Stimulated activated CD8-positive, alpha-beta memory T cell treated with anti-CD3 and anti-CD28 coated beads, Interleukin-15, amount 100 ng/mL, for 48 hours (primary cell): Measurements from ENCODE around the gene CNST.
"Not testable (repeated sequence)": the region's sequence is repeated elsewhere in the genome, so short reads cannot be mapped to it uniquely, and the experiment has no call there.

Experiments
- DNase-seq, 2 donors: peaks; one replicate each; pipeline ENCODE4 v3.0.0-alpha.2; 2020; ENCODE audit warnings: low read depth in 2 of 2

Gene CNST

DNA sequence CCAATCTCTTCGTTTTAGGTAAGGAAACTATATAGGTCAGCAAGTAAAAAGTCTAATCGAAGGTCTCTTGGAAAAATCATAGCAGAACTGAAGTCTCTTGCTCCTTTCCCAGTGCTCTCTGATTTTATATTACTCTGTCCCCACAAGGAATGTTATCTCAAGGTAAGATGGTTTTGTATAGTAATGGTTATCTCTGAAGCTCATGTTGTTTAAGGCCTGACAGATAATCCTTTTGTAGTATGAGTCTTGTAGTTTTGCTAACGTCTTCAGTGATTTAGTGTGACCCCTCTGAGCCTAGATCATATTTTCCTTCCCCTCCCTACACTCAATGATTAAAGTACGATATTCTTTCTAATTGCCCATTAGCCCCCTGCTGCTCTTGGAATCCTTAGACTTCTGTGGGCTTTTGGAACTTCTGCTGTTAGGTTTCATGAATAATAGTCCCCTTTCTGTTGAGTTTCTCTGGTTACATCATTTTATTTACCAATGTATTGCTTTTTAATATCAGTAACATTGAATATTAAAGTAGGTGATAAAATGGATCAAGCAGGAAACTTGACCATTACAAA, 52.1 kb downstream of the CNST start:
- DNase-seq: no peak

DNA sequence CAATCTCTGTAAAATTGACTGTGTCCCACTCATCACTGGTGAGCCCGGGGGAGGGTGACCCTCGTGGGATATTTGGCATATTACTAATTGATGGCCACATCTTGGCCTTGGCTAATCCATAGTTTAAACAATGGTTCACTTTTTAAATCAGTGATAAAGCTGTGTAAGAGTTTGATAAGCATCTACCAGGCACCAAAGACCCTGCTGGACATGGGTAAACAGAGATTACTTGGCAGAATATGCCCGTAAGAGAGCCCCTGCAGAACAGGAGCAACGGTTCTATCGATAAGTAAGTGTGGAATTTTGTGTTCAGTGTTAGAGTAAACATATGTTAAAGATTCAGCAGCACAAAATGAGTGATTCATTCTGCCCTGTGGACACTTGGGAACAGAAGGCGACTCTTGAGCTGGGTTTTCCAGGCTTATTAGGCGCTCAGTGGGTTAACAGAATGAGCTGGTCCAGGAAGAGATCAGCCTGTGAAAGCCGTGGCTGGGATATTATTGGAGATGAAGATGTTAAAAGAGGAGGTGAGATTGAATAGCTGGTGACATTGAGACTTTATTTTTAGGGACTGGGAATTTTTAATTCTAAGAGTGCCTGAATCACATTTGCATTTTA, 55.9 kb downstream of the CNST start:
- DNase-seq: no peak

DNA sequence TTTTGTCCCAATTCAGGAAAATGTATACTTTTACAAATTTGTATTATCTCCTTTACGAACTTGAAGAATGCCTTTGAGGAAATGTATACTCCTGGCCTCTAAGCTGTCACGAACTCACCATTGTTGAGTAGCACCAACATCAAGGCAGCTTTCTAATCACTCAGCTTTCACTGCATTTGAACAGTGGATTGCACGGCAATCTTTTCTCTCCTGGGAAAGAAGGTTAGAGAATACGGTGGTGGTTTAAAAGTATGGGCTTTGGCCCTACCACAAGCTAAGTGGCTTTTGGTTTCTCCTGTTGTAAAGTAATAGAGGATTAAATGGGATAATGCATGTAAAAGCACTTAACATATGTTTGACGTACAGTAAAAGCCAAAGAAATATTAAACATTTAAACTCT, 57.8 kb downstream of the CNST start:
- no peak for DNase-seq

DNA sequence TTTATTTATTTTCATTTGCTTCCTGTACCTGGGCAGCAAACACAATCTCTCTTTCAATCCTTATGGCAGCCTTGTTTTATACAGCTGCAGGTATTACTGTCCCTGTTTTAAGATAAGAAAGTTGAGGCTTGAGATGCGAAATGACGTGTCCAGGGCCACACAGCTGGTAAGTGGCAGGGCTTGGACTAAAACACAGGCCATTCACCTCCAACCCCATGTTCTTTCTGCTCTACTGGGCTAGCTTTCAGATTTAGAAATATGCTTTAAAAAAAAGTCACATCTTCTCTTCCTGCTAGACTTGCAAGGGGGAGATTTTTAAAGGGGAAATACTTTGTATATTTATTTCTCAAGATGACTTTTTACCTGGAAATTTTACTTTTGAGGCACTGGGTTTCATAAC, 62.8 kb downstream of the CNST start:
- DNase-seq: no peak

DNA sequence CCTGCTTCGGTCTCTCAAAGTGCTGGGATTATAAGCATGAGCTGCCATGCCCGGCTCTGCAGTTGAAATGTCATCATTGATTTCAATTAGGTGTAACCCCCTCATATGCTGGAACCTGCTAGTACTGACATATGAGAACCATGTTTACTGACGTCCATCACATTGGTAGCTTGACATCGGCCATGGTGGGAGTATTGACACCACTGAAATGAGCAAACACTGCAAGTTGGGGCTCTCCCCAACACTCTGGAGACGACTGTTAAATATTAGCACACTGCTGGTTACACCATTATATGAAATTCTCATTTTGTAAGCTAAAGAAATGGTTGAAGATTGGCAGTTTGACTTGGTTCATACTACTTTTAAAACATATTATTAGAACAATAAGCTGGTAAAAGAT, 63.7 kb downstream of the CNST start:
- DNase-seq: no peak

DNA sequence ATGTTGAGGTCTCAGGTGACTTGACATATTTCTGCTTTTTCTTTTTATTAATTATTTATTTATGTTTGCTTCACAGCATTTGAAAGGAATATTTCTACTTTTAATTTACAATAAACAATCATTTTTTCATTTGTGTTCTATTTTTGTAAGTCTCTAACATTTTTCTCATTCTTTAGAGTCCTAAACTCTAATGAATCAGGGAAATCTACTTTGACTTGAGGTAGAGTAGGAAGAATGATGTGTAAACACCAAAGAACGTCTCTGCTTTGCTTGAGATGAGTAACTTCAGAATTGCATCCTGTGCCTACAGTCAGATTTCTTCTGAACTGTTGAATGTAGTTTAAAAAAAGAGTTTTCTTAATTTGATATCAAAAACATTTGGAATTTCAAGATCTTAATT, 65.2 kb downstream of the CNST start:
- no peak for DNase-seq

DNA sequence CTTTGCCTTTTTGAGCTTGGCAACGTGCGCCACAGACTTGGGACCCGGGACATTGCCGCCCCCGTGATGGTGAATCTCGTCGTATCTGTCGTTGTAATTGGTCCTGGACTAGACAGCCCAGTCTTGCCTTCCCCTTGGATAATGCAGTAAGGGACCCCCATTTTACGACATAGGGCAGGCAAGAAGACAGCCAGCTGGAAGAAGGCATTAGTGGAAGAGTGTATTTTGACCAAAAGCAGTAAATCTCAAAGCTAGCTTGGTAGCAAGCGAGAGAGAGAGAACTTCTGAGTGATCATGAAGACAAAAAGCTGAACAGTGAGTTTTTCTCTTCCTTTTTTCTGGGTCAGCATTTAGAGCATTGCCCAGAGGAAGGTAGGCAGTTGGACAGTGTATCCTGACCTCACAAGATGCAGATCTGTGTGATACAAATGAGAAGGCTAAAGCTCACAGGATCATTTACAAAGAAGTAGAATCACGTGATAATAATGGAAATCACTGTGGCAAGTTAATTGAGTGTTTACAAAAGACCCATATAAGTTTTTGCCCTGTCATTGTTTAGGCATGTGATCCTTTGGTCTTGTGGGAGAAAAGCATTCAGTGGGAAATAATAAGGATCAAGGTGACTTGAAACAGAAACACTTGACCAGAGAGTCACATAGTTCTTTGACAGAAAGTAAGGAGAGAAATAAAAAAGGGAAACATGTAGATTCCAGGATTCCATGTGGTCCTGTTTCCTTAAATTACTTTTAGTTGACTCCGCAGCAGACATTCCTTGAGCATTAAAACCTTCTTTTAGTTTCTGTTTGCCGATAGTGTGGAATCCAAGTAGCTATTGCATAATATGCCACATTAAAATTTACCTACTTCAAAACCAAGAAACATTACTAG, 66.3 kb downstream of the CNST start:
- no peak for DNase-seq

DNA sequence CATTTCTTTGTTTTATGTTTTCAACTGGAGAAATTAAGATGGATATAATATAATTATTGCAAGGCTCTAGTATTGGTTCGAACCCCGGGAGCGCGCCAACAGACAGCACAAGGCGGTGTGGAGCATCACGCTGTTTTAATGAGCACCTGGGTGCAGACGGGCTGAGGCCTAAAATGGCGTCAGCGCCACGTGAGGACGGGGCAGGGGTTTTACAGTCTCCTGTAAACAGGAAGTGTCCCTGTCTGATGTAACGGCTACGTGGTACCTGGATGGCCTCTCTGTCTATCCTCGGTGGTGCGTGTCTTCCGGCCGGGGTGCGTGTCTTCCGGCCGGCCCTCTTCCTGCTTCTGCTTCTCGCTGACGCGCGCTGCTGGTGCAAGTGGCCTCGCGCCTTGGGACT, 68.4 kb downstream of the CNST start:
- DNase-seq: not testable (repeated sequence)

DNA sequence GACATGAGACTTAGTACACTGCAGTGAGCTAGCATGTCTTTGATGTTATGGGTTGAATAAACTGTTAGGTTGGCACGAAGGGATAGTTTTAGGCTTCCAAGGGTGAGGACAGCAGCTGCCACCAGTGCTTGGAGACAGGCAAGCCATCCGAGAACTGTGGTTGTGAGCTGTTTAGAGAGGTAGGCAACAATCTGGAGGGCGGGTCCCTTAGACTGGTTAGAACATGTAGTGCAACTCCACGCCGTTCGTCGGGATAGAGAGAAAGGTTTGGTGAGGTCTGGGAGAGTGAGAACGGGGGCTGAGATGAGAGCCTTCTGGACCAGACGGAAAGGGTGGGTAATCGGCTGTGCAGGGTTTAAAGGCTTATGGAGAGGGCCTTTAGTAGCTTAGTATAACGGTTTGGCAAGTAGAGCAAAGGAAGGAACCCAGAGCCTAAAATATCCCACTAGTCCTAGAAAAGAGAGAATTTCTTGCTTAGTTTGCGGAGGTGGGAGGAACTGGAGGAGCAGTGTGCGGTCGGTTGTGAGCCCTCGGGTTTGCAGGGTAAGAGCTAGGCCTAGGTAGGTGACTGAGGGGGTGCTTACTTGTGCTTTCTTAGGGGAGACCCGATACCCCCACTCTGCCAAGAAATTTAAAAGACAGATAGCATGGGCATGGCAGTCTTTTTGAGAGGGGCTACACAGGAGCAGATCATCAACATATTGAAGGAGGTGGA, 72.8 kb downstream of the CNST start:
- no peak for DNase-seq

DNA sequence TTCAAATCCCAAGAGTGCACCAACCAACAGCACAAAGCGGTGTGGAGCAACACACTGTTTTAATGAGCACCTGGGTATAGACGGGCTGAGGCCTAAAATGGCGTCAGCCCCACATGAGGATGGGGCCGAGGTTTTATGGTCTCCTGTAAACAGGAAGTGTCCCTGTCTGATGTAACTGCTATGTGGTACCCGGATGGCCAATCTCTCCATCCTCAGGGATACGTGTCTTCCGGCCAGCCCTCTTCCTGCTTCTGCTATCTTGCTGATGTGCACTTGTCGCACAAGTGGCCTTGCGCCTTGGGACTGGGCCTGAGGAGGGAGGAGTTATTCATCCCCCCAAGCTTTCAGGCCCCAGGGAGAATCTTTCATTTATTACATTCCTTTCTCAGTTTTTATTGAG, 73.5 kb downstream of the CNST start:
- no peak for DNase-seq

DNA sequence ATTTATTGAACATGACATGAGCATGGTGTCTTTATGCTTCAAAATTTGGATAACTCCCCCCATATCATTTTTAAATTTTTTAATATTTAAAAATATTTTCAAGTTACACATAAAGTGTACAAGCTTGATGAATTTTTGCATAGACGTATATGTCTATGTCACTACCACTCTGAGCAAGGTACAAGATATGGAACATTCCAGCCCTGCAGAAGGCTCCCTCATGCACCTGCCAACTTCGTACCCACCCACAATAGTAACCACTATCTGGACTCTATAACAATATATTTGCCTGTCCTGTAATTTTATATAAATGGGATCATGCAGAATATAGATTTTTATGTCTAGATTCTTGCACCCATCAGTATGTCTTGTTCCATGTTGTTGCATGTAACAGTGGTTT, 74.5 kb downstream of the CNST start:
- no peak for DNase-seq

DNA sequence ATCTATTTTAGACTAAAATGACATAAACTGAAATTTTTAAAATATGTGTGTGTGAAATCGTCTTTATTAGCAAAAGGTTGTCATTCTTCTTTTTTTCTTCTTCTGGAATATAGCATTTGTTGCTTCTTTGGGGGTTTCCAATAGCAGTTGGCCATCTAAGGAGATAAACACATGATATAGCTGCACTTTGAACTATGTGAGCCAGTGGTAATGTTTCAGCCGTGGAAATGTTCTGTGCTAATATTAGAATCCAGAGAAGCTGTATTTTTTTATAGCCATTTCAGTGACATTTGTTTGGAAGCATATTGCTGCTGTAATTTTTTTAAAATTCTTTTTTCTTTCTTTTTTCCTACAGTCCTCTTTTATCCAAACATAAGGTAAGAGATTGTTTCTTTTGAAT, 75.1 kb downstream of the CNST start:
- no peak for DNase-seq

DNA sequence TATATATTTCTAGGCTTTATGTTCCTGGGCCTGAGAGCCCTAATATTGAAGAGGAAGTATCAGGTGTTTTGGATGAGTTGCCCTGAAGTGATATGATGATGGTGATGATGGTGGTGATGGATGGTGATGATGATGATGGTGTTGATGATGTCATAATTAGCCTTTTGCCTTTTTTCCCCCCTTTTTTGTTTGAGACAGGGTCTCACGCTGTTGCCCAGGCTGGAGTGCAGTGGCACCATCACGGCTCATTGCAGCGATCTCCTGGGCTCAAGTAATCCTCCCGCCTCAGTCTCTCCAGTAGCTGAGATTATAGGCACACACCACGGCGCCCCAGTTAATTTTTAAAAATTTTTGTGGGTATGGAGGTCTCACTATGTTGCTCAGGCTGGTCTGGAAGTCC, 76.5 kb downstream of the CNST start:
- DNase-seq: no peak

DNA sequence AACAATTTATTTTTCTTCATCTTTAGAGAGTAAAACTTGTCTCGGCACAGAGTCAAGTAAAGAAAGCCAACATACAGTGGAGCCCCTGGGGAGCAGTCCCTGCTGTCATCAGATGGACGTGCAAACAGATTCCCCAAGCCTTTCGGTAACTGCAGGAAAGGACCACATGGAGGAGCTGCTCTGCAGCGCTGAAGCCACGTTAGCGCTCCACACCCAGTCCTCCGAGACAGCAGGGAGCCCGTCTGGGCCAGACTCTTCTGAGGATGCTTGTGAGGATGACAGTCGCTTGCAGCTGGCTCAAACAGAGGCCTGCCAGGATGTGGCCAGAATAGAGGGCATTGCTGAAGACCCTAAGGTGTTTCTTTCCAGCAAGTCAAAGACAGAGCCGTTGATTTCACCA, 80.9 kb downstream of the CNST start:
- no peak for DNase-seq

DNA sequence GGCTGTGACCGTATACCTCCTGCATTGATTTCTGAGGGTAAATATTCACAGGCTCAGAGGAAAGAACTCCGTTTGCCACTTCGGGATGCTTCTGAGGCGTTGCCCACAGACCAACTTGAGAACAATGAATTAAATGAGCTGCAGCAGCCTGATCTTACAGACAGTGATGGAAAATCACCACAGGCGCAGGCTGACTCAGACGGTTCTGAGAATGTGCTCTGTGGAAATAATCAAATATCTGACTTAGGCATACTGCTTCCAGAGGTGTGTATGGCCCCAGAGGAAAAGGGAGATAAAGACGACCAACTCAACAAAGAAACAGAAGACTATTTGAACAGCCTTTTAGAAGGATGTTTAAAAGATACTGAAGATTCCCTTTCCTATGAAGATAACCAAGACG, 81.3 kb downstream of the CNST start:
- DNase-seq: no peak

DNA sequence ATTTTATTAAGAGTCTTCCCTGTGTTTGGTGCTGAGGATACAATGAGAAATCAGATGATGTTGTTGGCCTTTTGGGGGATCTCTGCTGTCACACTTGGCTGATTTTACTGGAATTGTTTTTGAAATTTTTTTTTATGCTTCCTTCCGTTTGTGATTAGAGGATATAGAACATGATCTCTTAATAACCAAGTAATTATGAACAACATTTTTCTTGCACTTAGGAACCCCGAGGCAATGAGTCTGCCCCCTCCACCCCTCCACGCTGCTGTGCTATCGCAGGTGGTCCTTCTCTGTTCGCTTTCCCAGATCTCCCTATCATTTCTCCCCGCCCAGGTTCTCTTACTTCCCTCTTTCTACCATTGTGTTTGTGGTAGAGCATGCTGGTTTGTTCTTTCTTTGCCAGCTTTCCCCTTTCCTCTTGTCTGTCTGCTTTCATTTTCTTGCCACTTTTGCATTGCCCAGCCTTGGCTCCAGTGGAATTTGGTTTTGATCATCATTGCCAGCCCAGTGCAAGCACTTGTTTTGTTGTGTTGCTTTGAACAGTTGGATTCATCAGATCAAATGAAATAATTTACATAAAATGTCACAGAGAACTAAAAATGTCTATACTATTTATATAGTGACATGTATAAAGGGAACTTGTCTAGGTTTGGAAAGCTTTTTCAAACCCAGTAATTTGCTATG, 84.9 kb downstream of the CNST start:
- no peak for DNase-seq

DNA sequence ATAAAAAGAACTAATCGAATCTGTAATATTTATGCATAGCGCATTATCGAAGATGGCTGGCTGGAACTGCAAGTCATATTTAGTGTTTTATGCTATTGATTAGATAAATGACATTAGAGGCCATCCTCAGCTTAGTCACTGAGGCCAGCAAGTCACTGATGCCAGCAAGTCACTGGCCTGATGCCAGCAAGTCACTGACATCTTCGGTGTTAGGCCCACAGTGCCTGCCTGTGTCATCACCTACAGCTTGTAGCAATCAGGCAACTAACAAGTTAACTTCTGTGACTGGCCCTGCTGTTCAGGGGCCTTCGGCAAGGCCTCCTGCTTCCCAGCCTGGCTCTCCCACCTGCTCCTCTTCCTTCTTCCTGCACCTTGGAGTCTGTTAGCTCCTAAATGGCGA, 92.3 kb downstream of the CNST start:
- DNase-seq: no peak

DNA sequence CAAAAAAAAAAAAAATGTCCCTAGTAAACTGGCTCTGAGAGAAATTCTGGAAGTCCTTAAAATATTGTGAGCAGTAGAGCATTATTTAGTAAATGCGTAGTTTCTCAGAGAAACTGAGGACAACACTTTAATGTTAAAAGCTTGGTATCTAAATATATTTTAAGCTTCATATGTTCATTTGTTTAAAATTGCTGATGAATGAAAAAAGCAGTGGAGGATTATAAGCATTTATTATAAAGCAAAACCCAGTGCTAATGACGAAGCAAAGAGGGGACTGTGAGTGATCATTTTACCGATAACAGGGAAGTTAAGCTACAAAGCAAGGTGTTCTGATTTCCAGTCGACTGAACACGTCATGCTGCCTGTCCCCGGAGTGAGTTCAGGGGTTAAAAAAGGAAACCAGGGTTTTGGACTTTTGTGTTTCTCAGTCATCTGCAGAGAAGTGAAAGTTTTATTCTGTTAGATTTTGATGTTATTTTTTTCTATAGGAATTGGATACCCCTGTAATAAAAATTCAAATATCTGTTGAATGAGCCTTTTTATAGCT, 93.4 kb downstream of the CNST start:
- DNase-seq: no peak

DNA sequence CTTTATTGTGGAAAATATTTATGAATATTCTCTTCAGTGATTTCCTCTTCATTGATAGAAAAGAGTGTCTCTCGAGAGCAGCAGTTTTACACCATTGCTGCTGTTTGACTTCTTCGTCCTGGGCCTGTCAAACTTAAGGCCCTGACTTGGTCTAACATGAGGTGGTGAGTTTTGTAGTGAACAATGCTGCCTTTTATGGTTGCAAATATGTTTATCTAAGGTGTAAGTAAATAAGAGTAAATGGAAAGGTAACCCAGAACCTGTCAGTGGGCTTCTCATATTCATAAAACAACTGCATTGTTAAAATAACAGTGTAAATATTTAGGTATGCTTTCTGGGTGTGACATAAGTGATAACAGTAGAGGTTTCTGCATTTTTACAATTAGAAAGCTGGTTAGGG, 95.2 kb downstream of the CNST start:
- DNase-seq: no peak

DNA sequence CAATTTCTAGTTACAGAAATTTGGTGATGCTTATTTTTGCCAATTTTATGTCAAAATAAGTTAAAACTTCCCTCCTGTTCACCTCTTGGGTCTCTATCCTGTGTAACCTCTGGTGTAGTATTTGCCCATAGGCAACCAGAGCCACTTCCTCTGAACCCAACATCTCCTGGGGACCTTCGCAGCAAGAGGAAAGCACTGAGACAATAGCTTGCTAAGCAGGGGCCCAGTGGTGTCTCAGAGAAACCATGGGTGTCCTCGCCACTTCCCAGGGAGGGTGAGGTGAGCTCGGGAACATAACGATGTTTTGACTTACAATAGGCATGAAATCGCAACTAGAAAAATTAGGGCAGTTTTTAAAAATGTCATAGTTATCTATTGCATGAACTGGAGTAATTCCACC, 101.5 kb downstream of the CNST start:
- no peak for DNase-seq

DNA sequence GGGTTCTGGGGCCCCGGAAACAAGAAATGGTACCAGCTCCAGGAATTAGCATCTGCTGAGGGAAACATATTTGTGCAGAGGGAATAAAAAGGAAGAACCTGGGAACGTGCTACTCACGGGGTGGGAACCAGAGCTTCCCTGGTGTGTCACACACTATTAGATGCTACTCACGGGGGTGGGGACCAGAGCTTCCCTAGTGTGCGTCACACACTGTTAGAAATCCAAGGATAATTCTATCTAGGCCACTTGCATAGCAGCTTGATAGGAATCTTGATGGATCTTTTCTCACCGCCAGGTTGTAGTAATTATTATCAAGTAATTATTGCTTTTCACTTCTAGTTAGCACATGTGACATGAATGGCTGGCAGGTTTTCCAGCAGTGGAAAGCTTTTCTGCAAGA, 103.4 kb downstream of the CNST start:
- no peak for DNase-seq

DNA sequence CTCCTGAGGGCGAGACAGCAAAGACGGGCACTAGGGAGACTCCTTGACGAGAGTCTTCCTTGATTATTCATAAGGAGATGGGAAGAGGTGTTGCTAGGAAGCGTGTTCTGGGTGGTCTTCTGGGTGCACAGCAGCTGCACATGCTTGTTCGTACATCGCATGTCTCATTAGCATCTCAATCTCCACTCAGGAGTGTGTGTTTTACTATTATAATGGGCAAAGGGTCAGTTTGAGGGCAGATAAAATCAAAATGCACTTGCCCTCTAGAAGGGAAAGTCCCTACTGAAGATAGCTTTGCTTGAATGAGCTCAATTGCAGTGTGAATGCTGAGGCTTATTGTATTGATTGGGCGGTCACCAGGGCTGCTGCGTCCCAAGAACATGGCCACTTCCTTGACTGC, 107.8 kb downstream of the CNST start:
- DNase-seq: no peak
